ENCODE data around the gene PTGER2.

PTGER2 gene

GRCh38 chr14:52305014-52305413 is 9.1 kb upstream of the PTGER2 start:
- no peaks in the 10 kb centered on the region for H4K20me1 ChIP-seq (ENCODE audit: insufficient read depth, low read length)
- H3K36me3 ChIP-seq (ENCODE audit: insufficient read depth, low read length), result no peaks in the 10 kb centered on the region
- H2AFZ ChIP-seq (ENCODE audit: low read depth, low read length), result no peak overlapping the region
- peaks cover 15% of the 10 kb centered on the region for H3K4me1 ChIP-seq (ENCODE audit: insufficient read depth, low read length)
- H3K4me3 ChIP-seq (ENCODE audit: low read depth in 1 of 2, low read length in 2 of 2), result no peak overlapping the region
- H3K4me2 ChIP-seq (ENCODE audit: insufficient read depth, low read length), result no peak overlapping the region
- H3K27me3 ChIP-seq (ENCODE audit: insufficient read depth, low read length, poor library complexity), result no peaks in the 10 kb centered on the region
- H3K9ac ChIP-seq (ENCODE audit: low read depth, low read length), result no peak overlapping the region
- no peaks in the 10 kb centered on the region for H3K9me3 ChIP-seq (ENCODE audit: insufficient read depth, low read length, severe bottlenecking)
- no peak overlapping the region for H3K27ac ChIP-seq (ENCODE audit: low read length)
- no peak for TF ChIP-seq CTCF (IDR thresholded peaks at IDR 0.05; ENCODE audit: borderline replicate concordance, extremely low read depth, low read length, poor library complexity, severe bottlenecking)
- TF ChIP-seq EZH2 (IDR thresholded peaks at IDR 0.05; ENCODE audit: borderline replicate concordance, low read depth, low read length, severe bottlenecking), result no peak
- ATAC-seq (ENCODE audit: insufficient read depth, low read depth), result no peak
- no peak for DNase-seq
- H3K79me2 ChIP-seq (ENCODE audit: insufficient read depth, low read length), result peaks cover 5% of the 10 kb centered on the region; the same call in 1 of the 2 replicates

- no peak for DNase-seq
- H3K4me2 ChIP-seq (ENCODE audit: insufficient read depth, low read length), result no peak overlapping the region
- H3K9ac ChIP-seq (ENCODE audit: low read depth, low read length), result no peak overlapping the region
- no peak overlapping the region for H3K4me3 ChIP-seq (ENCODE audit: low read depth in 1 of 2, low read length in 2 of 2)
- no peaks in the 10 kb centered on the region for H3K9me3 ChIP-seq (ENCODE audit: insufficient read depth, low read length, severe bottlenecking)
- H3K36me3 ChIP-seq (ENCODE audit: insufficient read depth, low read length), result no peaks in the 10 kb centered on the region
- H3K4me1 ChIP-seq (ENCODE audit: insufficient read depth, low read length), result peaks cover 35% of the 10 kb centered on the region
- no peaks in the 10 kb centered on the region for H3K27me3 ChIP-seq (ENCODE audit: insufficient read depth, low read length, poor library complexity)
- no peak for ATAC-seq (ENCODE audit: insufficient read depth, low read depth)
- TF ChIP-seq EZH2 (IDR thresholded peaks at IDR 0.05; ENCODE audit: borderline replicate concordance, low read depth, low read length, severe bottlenecking) (no peak), CTCF (IDR thresholded peaks at IDR 0.05; ENCODE audit: borderline replicate concordance, extremely low read depth, low read length, poor library complexity, severe bottlenecking) (no peak)
- H3K27ac ChIP-seq (ENCODE audit: low read length), result no peak overlapping the region
- H4K20me1 ChIP-seq (ENCODE audit: insufficient read depth, low read length), result no peaks in the 10 kb centered on the region
- peaks cover 17% of the 10 kb centered on the region for H3K79me2 ChIP-seq (ENCODE audit: insufficient read depth, low read length)
- no peak overlapping the region for H2AFZ ChIP-seq (ENCODE audit: low read depth, low read length)
Measured at GRCh38 chr14:52307376-52307775, 6.7 kb upstream of the PTGER2 start.

GRCh38 chr14:52307905-52308304 is 6.2 kb upstream of the PTGER2 start:
- Histone ChIP-seq H4K20me1 (ENCODE audit: insufficient read depth, low read length) (no peaks in the 10 kb centered on the region), H3K36me3 (ENCODE audit: insufficient read depth, low read length) (no peaks in the 10 kb centered on the region), H3K27me3 (ENCODE audit: insufficient read depth, low read length, poor library complexity) (no peaks in the 10 kb centered on the region), H2AFZ (ENCODE audit: low read depth, low read length) (no peak overlapping the region), H3K79me2 (ENCODE audit: insufficient read depth, low read length) (peaks cover 21% of the 10 kb centered on the region), H3K9me3 (ENCODE audit: insufficient read depth, low read length, severe bottlenecking) (no peaks in the 10 kb centered on the region), H3K4me1 (ENCODE audit: insufficient read depth, low read length) (peaks cover 40% of the 10 kb centered on the region), H3K4me3 (ENCODE audit: low read depth in 1 of 2, low read length in 2 of 2) (no peak overlapping the region), H3K9ac (ENCODE audit: low read depth, low read length) (no peak overlapping the region), H3K27ac (ENCODE audit: low read length) (no peak overlapping the region), H3K4me2 (ENCODE audit: insufficient read depth, low read length) (no peak overlapping the region)
- no peak for TF ChIP-seq EZH2 (IDR thresholded peaks at IDR 0.05; ENCODE audit: borderline replicate concordance, low read depth, low read length, severe bottlenecking)
- no peak for DNase-seq
- no peak for ATAC-seq (ENCODE audit: insufficient read depth, low read depth)

GRCh38 chr14:52310541-52310940 is 3.6 kb upstream of the PTGER2 start:
- peak overlapping the region; percentile 96 for H3K27ac ChIP-seq (ENCODE audit: low read length)
- no peak overlapping the region for H3K4me3 ChIP-seq (ENCODE audit: low read depth in 1 of 2, low read length in 2 of 2)
- ATAC-seq (ENCODE audit: insufficient read depth, low read depth) (peak; percentile 22; the same call in 1 of the 3 replicates), DNase-seq (peak; percentile 40)
- peaks cover 48% of the 10 kb centered on the region for H3K79me2 ChIP-seq (ENCODE audit: insufficient read depth, low read length)
- H3K27me3 ChIP-seq (ENCODE audit: insufficient read depth, low read length, poor library complexity), result no peaks in the 10 kb centered on the region
- H3K4me1 ChIP-seq (ENCODE audit: insufficient read depth, low read length), result peaks cover 61% of the 10 kb centered on the region
- H3K36me3 ChIP-seq (ENCODE audit: insufficient read depth, low read length), result no peaks in the 10 kb centered on the region; the same call in 1 of the 2 replicates
- TF ChIP-seq EZH2 (IDR thresholded peaks at IDR 0.05; ENCODE audit: borderline replicate concordance, low read depth, low read length, severe bottlenecking) (no peak), CTCF (IDR thresholded peaks at IDR 0.05; ENCODE audit: borderline replicate concordance, extremely low read depth, low read length, poor library complexity, severe bottlenecking) (no peak)
- no peak overlapping the region for H3K9ac ChIP-seq (ENCODE audit: low read depth, low read length)
- H3K9me3 ChIP-seq (ENCODE audit: insufficient read depth, low read length, severe bottlenecking), result no peaks in the 10 kb centered on the region
- H2AFZ ChIP-seq (ENCODE audit: low read depth, low read length), result no peak overlapping the region
- H4K20me1 ChIP-seq (ENCODE audit: insufficient read depth, low read length), result peaks cover 1% of the 10 kb centered on the region; the same call in 1 of the 2 replicates
- peak overlapping the region; percentile 94; the same call in 1 of the 2 replicates for H3K4me2 ChIP-seq (ENCODE audit: insufficient read depth, low read length)
